Measurements from ENCODE around the gene IMPA2.

IMPA2 gene

DNA sequence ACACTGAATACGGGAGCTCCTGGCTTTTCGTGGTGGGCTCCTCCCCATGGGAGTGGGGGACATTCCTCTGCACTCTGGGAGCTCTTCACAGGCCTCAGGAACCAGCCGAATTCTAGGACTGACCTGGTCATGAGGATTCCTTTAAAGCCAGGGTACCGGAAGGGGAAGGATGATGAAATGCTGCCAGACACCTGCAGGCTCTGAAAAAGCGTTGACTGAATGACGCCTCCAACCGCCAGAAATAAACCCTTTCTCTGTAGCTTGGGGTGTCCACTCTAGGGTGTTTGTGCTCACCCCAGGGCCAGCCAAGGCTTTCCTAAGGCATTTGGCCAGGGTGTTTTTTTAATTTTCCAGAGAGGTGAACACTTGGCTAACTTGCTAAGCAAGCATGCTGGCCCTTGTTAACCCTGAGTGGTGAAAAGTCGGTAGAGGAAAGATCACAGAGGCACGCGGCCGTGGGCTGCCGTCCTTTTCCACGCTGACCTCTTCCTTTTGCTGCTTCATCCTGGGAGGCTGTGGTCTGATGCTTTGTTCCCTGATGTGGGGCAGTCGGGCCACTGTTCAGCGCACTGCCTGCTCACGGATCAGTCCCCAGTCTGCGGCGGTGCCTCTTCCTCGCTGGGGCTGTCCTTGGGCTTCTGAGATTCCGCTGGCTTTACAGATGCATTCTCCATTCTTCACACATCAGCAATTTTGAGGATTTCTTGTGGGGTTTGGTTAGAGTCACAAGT lies 32.0 kb downstream of the IMPA2 start:
- H3K36me3 ChIP-seq (ENCODE audit: insufficient read depth, low read length), result peaks cover 12% of the 10 kb centered on the region; the same call in 1 of the 2 replicates
- 0 out of 2 replicates have a peak, but pooled peaks cover 4% of the 10 kb centered on the region for H3K4me1 ChIP-seq (ENCODE audit: insufficient read depth, low read length)
- H3K9ac ChIP-seq (ENCODE audit: low read depth, low read length), result no peak overlapping the region
- H3K9me3 ChIP-seq (ENCODE audit: control insufficient read depth, insufficient read depth, low read length), result no peaks in the 10 kb centered on the region

DNA sequence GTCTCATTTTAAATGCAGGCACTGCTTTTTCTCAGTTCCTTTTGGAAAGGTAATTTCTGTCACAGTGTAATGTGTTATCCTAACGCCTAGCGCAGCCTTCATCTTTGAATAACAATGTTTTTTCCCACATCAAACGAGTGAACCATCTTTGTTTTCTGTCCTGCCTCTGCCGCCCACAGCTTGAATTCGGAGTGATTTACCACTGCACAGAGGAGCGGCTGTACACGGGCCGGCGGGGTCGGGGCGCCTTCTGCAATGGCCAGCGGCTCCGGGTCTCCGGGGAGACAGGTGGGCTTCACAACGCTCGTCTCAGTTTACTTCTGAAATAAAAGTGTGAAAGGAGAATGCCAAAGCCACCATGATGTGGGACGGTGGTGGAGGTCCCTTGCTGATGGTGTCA lies 32.8 kb downstream of the IMPA2 start:
- H3K36me3 ChIP-seq (ENCODE audit: insufficient read depth, low read length), result peaks cover 11% of the 10 kb centered on the region; the same call in 1 of the 2 replicates
- H3K9me3 ChIP-seq (ENCODE audit: control insufficient read depth, insufficient read depth, low read length), result no peaks in the 10 kb centered on the region
- H3K9ac ChIP-seq (ENCODE audit: low read depth, low read length), result no peak overlapping the region
- H3K4me1 ChIP-seq (ENCODE audit: insufficient read depth, low read length), result 0 out of 2 replicates have a peak, but pooled peaks cover 4% of the 10 kb centered on the region

DNA sequence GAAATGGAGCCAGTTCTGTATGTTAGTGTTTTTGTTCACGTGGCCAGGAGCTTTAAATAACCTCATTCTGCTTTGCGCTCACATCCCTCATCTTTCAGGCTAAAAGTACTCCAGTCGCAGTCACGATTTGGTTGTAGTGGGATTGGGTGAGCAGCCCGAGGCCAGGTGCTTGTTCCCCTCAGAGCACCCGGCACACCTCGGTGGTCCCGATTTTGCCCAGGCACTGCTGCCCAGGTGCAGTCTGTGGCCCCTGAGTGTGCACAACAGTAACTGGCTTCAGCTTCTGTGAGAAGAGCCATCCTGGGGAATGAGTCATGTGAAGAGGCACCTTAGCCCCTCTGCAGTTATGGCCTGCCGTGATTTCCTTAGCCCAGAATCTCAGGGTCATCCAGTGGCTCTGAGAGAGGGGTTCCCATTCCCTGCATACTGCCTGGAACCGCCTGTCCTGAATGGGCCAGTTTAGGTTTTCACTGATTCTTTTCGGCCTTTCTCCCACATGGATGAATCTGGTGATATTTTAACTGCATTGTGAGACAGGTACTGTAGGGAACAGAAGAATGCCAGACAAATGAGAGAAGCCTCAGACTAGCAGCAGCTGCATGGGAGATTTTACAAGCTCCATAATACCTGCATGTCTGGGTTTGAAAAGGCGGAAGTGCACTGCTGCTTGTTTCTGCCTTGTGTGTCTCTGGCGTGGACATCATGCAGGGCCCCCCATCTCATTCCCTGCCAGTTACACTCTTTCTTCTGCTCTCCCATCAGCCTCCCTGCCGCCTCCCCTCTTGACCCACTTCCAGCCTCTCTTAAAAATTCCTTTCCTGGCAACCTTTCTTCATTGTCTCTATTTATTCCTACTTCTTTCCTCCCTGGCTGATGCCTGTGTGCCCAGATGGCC lies 33.5 kb downstream of the IMPA2 start:
- Histone ChIP-seq H3K4me1 (ENCODE audit: insufficient read depth, low read length) (no peaks in the 10 kb centered on the region), H3K36me3 (ENCODE audit: insufficient read depth, low read length) (peaks cover 10% of the 10 kb centered on the region; the same call in 1 of the 2 replicates), H3K9me3 (ENCODE audit: control insufficient read depth, insufficient read depth, low read length) (no peaks in the 10 kb centered on the region), H3K9ac (ENCODE audit: low read depth, low read length) (no peak overlapping the region)

DNA sequence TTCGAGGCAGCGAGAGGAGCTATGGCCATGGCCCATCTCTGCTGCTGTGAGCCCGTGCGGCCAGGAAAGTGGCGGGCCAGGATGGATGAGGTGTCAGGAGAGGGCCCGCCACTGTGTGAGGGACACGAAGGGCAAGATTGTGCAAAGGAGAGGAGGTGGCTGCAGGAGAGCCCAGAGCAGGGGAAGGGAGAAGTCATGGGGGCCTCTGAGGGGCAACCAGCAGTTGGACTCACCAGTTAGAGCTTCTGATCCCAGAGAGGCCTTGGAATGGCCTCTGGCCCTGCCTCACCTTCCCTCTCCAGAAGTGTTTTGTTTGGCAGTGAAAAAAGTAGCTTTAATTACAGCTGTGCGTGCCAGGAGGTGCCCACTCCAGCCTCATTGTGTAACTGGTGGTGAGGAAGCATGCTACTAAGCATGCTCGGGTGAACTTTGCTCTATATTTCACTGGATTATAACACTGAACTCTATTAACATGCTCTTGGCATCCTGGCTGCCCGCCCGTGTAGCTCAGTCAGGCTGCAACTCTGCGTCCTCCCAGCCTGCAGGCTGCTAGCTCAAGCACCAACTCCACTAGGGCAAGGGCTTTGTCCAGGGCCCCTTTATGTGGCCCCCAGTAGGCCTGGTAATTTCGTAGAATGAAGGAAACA lies 34.2 kb downstream of the IMPA2 start:
- H3K36me3 ChIP-seq (ENCODE audit: insufficient read depth, low read length), result peaks cover 10% of the 10 kb centered on the region; the same call in 1 of the 2 replicates
- no peak overlapping the region for H3K9ac ChIP-seq (ENCODE audit: low read depth, low read length)
- H3K4me1 ChIP-seq (ENCODE audit: insufficient read depth, low read length), result no peaks in the 10 kb centered on the region

DNA sequence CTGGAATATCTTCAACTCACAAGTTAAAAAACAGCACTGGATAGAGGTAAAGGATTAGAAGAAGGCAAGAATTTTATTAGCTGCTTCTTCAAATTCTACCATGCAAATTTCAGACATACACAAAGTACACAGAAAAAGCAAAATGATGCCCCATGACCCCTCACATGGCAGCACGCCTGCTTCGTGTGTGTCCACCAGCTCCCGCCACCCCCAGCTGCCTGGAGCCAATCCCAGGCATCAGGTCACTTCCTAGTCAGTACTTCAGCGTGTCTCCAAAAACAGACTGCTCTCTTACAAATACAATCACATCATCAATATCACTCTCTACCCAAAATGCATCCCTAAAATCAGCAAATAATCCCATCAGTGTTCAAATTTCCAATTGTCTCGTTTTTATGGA lies 35.8 kb downstream of the IMPA2 start:
- H3K9ac ChIP-seq (ENCODE audit: low read depth, low read length), result no peak overlapping the region
- peaks cover 12% of the 10 kb centered on the region for H3K36me3 ChIP-seq (ENCODE audit: insufficient read depth, low read length)
- H3K4me1 ChIP-seq (ENCODE audit: insufficient read depth, low read length), result no peaks in the 10 kb centered on the region
- H3K9me3 ChIP-seq (ENCODE audit: control insufficient read depth, insufficient read depth, low read length), result no peaks in the 10 kb centered on the region

More for the DNA sequence above, 34.2 kb downstream of the IMPA2 start:
- H3K9me3 ChIP-seq (ENCODE audit: control insufficient read depth, insufficient read depth, low read length), result no peaks in the 10 kb centered on the region

DNA sequence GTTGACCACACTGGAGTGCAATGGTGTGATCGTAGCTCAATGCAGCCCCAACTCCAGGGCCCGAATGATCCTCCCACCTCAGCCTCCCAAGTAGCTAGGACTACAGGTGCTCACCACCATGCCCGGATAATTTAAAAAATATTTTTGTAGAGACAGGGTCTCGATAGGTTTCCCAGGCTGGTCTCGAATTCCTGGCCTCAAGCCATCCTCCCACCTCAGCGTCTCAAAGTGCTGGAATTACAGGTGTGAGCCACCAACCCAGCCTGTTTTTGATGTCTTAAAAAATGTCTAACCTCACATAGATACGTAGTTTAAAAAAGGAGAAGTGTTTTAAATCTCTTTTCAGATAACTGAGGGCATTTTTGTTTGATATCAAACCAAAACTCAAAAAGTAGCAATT lies 37.6 kb downstream of the IMPA2 start:
- no peaks in the 10 kb centered on the region for H3K4me1 ChIP-seq (ENCODE audit: insufficient read depth, low read length)
- H3K36me3 ChIP-seq (ENCODE audit: insufficient read depth, low read length), result peaks cover 18% of the 10 kb centered on the region
- no peak overlapping the region for H3K9ac ChIP-seq (ENCODE audit: low read depth, low read length)
- H3K9me3 ChIP-seq (ENCODE audit: control insufficient read depth, insufficient read depth, low read length), result no peaks in the 10 kb centered on the region

DNA sequence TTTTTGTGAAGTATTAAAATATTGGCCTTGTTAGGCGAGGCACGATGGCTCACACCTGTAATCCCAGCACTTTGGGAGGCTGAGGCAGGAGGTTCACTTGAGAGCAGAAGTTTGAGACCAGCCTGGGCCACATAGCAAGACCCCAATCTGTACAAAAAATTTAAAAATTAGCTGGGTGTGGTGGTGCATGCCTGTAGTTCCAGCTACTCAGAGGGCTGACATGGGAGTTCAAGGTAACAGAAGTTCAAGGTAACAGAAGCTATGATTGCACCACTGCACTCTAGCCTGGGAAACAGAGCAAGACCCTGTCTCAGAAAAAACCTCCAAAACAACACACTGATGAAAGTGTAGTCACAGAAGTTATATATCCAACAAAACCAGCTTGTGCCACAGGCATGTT lies 39.8 kb downstream of the IMPA2 start:
- Histone ChIP-seq H3K36me3 (ENCODE audit: insufficient read depth, low read length) (peaks cover 16% of the 10 kb centered on the region), H3K9me3 (ENCODE audit: control insufficient read depth, insufficient read depth, low read length) (no peaks in the 10 kb centered on the region), H3K9ac (ENCODE audit: low read depth, low read length) (no peak overlapping the region), H3K4me1 (ENCODE audit: insufficient read depth, low read length) (no peaks in the 10 kb centered on the region)

DNA sequence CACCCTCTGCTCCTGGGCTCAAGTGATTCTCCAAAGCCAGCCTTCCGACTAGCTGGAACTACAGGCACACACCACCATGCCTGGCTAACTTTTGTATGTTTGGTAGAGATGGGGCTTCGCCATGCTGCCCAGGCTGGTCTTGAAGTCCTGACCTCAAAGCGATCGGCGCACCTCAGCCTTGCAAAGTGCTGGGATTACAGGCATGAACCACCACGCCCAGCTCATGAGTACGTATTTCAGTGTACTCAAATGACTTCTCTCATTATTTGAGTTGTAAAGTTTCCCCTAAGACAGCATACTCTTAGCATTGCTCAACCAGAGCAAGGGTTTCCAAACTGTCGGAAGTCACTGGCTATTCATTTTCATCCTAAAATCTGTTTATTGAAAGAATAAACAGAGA lies 40.3 kb downstream of the IMPA2 start:
- H3K4me1 ChIP-seq (ENCODE audit: insufficient read depth, low read length), result no peaks in the 10 kb centered on the region
- H3K36me3 ChIP-seq (ENCODE audit: insufficient read depth, low read length), result peaks cover 16% of the 10 kb centered on the region
- H3K9me3 ChIP-seq (ENCODE audit: control insufficient read depth, insufficient read depth, low read length), result no peaks in the 10 kb centered on the region
- H3K9ac ChIP-seq (ENCODE audit: low read depth, low read length), result no peak overlapping the region

DNA sequence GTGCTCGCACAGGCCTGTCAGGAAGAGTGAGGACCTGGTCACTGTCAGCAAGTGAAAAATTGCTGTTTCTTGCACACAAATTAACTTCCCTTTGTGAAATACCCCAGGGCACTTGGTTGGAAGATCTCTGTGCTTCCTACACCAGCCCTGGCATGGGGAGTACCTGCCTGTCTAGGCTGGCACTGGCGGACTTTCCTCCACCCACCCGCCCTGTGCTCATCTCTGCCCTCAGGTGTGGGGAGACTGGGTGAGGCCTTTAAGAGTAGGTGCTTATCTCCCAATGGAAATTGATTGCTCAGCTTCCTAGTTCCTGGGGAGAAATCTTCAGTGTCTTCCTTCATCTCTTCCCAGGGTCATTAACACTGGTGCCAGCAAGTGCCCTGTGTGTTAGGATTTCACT lies 42.1 kb downstream of the IMPA2 start:
- Histone ChIP-seq H3K36me3 (ENCODE audit: insufficient read depth, low read length) (peaks cover 15% of the 10 kb centered on the region), H3K9ac (ENCODE audit: low read depth, low read length) (no peak overlapping the region), H3K9me3 (ENCODE audit: control insufficient read depth, insufficient read depth, low read length) (no peaks in the 10 kb centered on the region), H3K4me1 (ENCODE audit: insufficient read depth, low read length) (no peaks in the 10 kb centered on the region)

DNA sequence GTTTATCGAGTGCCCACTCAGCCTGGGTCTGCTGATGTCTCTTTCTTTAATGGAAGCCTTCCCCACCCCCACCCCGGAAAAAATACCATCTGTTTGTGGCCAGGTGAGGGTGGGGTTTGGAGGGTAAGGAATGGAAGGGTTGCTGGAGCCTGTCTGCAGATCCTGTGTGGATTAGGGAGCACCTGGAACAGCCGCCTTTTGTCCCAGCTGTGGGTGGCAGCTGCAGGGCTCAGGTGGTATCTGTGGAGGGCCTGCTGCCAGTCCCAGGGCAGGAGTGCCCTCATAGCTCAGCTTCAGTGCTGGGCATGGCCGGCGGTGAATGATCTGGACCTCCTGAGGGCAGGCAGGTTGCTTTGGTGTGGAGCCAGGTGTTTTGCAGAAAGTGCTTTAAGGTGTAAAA lies 45.3 kb downstream of the IMPA2 start:
- peaks cover 14% of the 10 kb centered on the region for H3K36me3 ChIP-seq (ENCODE audit: insufficient read depth, low read length)
- H3K9ac ChIP-seq (ENCODE audit: low read depth, low read length), result no peak overlapping the region
- no peaks in the 10 kb centered on the region for H3K9me3 ChIP-seq (ENCODE audit: control insufficient read depth, insufficient read depth, low read length)
- H3K4me1 ChIP-seq (ENCODE audit: insufficient read depth, low read length), result no peaks in the 10 kb centered on the region

DNA sequence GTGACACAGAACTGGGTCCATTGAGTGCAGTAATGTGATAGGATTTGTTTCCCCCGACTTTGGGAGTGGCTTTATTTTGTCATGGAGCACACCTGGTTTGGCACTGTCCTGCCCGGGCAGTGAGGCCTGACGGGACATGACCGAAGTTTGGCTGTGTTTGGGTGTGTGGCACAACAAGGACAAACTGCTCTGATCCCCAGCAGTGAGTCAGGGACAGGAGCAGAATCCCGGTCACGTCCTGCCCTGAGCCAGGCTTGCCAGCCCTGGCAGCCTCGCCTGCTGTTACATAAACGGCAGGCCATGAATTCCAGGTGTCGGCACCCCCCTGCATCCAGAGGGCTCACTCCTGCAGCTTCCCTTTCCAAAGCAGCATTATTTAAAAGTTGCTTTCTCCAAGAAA lies 45.7 kb downstream of the IMPA2 start:
- Histone ChIP-seq H3K36me3 (ENCODE audit: insufficient read depth, low read length) (peaks cover 12% of the 10 kb centered on the region), H3K9ac (ENCODE audit: low read depth, low read length) (no peak overlapping the region), H3K4me1 (ENCODE audit: insufficient read depth, low read length) (no peaks in the 10 kb centered on the region), H3K9me3 (ENCODE audit: control insufficient read depth, insufficient read depth, low read length) (no peaks in the 10 kb centered on the region)

DNA sequence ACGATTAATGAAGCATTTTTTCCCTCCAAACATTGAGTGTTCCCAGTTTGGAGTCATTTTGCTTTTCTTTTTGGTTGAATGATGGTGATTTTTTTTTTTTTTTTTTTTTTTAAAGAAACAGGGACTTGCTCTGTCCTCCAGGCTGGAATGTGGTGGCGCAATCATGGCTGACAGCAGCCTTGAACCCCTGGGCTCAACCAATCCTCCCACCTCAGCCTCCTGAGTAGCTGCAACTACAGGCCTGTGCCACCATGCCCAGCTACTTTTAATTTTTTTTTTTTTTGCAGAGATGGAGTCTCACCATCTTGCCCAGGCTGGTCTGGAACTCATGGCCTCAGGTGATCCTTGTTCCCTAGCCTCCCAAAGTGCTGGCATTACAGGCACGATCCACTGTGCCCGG lies 46.2 kb downstream of the IMPA2 start:
- H3K9me3 ChIP-seq (ENCODE audit: control insufficient read depth, insufficient read depth, low read length), result no peaks in the 10 kb centered on the region
- H3K4me1 ChIP-seq (ENCODE audit: insufficient read depth, low read length), result no peaks in the 10 kb centered on the region
- H3K9ac ChIP-seq (ENCODE audit: low read depth, low read length), result no peak overlapping the region
- H3K36me3 ChIP-seq (ENCODE audit: insufficient read depth, low read length), result peaks cover 12% of the 10 kb centered on the region

DNA sequence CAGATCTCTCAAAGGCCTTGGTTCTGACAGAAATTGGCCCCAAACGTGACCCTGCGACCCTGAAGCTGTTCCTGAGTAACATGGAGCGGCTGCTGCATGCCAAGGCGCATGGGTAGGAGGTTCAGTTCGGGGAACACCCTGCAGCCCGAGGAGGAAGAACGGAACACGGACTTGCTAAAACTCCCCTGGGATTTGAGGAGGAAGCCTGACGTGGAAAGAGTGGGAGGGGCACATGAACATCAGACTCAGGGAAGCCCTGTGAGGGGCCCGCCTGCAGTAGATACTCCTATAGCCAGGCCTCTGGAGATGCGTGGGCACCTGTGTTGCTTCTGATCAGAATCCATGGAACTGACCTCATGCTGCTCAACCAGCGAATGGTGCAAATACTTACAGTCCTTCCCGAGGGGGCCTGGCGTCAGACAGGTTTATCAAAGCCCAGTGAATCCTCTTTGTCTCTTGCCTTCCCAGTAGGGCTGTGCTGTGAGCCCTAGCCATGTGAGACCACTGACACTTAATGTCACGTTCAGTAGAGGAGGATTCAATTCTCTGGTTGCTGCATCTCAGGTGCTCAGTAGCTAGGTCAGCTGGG lies 46.8 kb downstream of the IMPA2 start:
- no peak overlapping the region for H3K9ac ChIP-seq (ENCODE audit: low read depth, low read length)
- H3K36me3 ChIP-seq (ENCODE audit: insufficient read depth, low read length), result peaks cover 11% of the 10 kb centered on the region
- H3K4me1 ChIP-seq (ENCODE audit: insufficient read depth, low read length), result 0 out of 2 replicates have a peak, but pooled peaks cover under 1% of the 10 kb centered on the region
- no peaks in the 10 kb centered on the region for H3K9me3 ChIP-seq (ENCODE audit: control insufficient read depth, insufficient read depth, low read length)

DNA sequence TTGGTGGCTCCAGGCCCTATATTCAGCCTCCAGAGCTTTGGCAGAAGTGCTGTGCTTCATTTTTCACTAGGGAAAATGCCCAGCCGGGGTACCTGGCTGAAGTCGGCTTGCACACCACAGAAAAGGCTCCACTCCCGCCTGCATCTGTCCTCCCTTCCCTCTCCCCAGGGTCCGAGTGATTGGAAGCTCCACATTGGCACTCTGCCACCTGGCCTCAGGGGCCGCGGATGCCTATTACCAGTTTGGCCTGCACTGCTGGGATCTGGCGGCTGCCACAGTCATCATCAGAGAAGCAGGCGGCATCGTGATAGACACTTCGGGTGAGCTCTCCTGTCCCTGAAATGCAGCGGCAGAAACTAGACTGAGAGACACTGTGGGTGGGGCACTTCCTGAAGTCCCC lies 47.4 kb downstream of the IMPA2 start:
- Histone ChIP-seq H3K9ac (ENCODE audit: low read depth, low read length) (no peak overlapping the region), H3K4me1 (ENCODE audit: insufficient read depth, low read length) (peaks cover 5% of the 10 kb centered on the region; the same call in 1 of the 2 replicates), H3K36me3 (ENCODE audit: insufficient read depth, low read length) (peaks cover 6% of the 10 kb centered on the region; the same call in 1 of the 2 replicates), H3K9me3 (ENCODE audit: control insufficient read depth, insufficient read depth, low read length) (no peaks in the 10 kb centered on the region)
